CD4-positive, CD25-positive, alpha-beta regulatory T cell (primary cell): ENCODE measurements around the gene ENTPD2. TPM values are rescaled to one million over a fixed set of nuclear protein-coding genes. Genes with fewer than 3 reads are reported as not detected.
"Not testable (repeated sequence)": the region's sequence is repeated elsewhere in the genome, so short reads cannot be mapped to it uniquely, and the experiment has no call there.

Experiments used
- ATAC-seq, 2 donors: fragments of 150-1000 bp; cut with Tn5 transposase; one replicate each; pipeline ENCODE4 v1.10.0; 2021; ENCODE audit warnings: low read depth in 2 of 2, moderate number of reproducible peaks in 2 of 2, moderate library complexity in 1 of 2
- DNase-seq, 3 donors: peaks; one replicate each; pipeline versions ENCODE4 v3.0.0 to v3.0.0-alpha.2; 2012 to 2022; ENCODE audit warnings: mixed read lengths in 1 of 3
- H3K27ac ChIP-seq: one replicate; pipeline ENCODE4 v1.7.0; 2013; ENCODE audit warnings: mild to moderate bottlenecking, low read length; ENCODE audit not compliant: insufficient read depth, poor library complexity, severe bottlenecking
- H3K27me3 ChIP-seq: one replicate; pipeline ENCODE4 v1.7.0; 2013; ENCODE audit warnings: low read length; ENCODE audit not compliant: control insufficient read depth, insufficient read depth
- H3K36me3 ChIP-seq: one replicate; pipeline ENCODE4 v1.7.0; 2013; ENCODE audit warnings: mild to moderate bottlenecking, low read length, moderate library complexity; ENCODE audit not compliant: control insufficient read depth, insufficient read depth
- H3K4me1 ChIP-seq: 2 replicates; pipeline ENCODE4 v1.7.0; 2013; ENCODE audit warnings: mild to moderate bottlenecking, low read length; ENCODE audit not compliant: insufficient read depth, control insufficient read depth, poor library complexity, severe bottlenecking
- H3K4me3 ChIP-seq: one replicate; pipeline ENCODE4 v1.7.0; 2013; ENCODE audit warnings: low read depth, mild to moderate bottlenecking, low read length, moderate library complexity
- H3K9me3 ChIP-seq, 2 experiments: 1 replicate in 1 of 2; 2 replicates in 1 of 2; pipeline ENCODE4 v1.7.0; 2013; ENCODE audit warnings: low read length in 2 of 2, mild to moderate bottlenecking in 1 of 2, moderate library complexity in 1 of 2; ENCODE audit not compliant: control insufficient read depth in 2 of 2
- H3K27ac Mint-ChIP-seq, 3 donors: one replicate each; pipeline ENCODE4 v1.8.0; 2020 to 2022; ENCODE audit warnings: mild to moderate bottlenecking in 3 of 3, mixed read lengths in 3 of 3, moderate library complexity in 2 of 3
- H3K27me3 Mint-ChIP-seq: one replicate; pipeline ENCODE4 v1.8.0; 2022; ENCODE audit warnings: mild to moderate bottlenecking, mixed read lengths
- H3K36me3 Mint-ChIP-seq: one replicate; pipeline ENCODE4 v1.8.0; 2020; ENCODE audit warnings: mixed read lengths
- H3K4me1 Mint-ChIP-seq, 4 donors: one replicate each; pipeline ENCODE4 v1.8.0; 2020 to 2022; ENCODE audit warnings: mixed read lengths in 4 of 4, mild to moderate bottlenecking in 1 of 4
- H3K4me3 Mint-ChIP-seq, 4 donors: one replicate each; pipeline ENCODE4 v1.8.0; 2020 to 2022; ENCODE audit warnings: mild to moderate bottlenecking in 4 of 4, mixed read lengths in 4 of 4, moderate library complexity in 3 of 4
- H3K9me3 Mint-ChIP-seq, 7 donors: one replicate each; pipeline ENCODE4 v1.8.0; 2020 to 2022; ENCODE audit warnings: mixed read lengths in 7 of 7, mild to moderate bottlenecking in 3 of 7, moderate library complexity in 2 of 7
- polyA plus RNA-seq, 4 donors: library from polyadenylated mRNA; unstranded; fragments of 300-500 nt; fragmentation: Illumina TruSeq; gene quantifications; one replicate each; pipeline ENCODE4 v1.2.3, GENCODE V29; 2021
- total RNA-seq: library from RNA; stranded (reverse); gene quantifications from one replicate; pipeline ENCODE4 v1.2.3, GENCODE V29; 2022

Gene ENTPD2
- total and polyA plus RNA-seq, 5 donors from 2014 or later, result not detected

DNA sequence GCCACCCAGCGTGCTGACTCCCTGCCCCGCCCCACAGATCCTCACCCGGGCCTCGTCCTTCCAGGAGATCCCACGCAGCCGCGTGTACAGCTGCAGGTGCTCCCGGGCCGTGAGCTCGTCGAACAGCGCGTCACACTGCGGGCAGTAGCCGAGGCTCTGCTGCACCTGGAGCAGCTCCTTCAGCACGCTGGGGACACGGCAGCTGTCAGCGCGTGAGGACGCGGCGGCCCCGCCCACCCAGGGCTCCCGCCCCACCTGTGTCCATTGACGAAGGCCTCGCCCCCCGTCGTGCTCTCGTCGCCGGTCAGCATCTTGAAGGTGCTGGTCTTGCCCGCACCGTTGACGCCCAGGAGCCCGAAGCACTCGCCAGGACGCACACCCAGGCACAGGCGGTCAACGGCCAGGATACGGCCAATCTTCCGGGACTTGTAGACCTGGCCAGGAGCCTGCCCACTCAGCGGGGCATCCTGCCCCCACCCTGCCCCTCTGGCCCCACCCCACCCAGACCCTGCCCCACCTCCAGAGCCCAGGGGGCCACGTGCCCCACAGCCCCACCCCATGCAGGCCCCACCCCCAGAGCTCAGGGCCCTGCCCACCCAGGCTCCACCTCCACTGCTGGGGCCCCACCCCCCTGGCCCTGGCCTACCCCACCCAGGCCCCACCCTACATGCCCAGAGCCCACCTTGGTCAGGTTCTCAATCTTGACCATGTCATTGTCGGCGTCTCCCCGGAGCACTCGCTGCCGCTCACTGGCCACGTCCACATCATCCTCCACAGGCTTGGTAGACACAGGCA, 43.7 kb downstream of the ENTPD2 start:
- Histone ChIP-seq H3K27ac (no peak overlapping the region), H3K4me1 (no peaks in the 10 kb centered on the region), H3K4me3 (no peak overlapping the region), H3K27me3 (no peaks in the 10 kb centered on the region), H3K9me3 (no peaks in the 10 kb centered on the region), H3K36me3 (peaks cover 2% of the 10 kb centered on the region)
- H3K27me3 Mint-ChIP-seq, result no peaks in the 10 kb centered on the region
- H3K4me3 Mint-ChIP-seq, result no peak overlapping the region
- H3K4me1 Mint-ChIP-seq, result no peaks in the 10 kb centered on the region
- ATAC-seq, result no peak
- no peaks in the 10 kb centered on the region for H3K9me3 Mint-ChIP-seq
- H3K27ac Mint-ChIP-seq, result no peak overlapping the region
- H3K36me3 Mint-ChIP-seq, result no peaks in the 10 kb centered on the region
- DNase-seq, result no peak

DNA sequence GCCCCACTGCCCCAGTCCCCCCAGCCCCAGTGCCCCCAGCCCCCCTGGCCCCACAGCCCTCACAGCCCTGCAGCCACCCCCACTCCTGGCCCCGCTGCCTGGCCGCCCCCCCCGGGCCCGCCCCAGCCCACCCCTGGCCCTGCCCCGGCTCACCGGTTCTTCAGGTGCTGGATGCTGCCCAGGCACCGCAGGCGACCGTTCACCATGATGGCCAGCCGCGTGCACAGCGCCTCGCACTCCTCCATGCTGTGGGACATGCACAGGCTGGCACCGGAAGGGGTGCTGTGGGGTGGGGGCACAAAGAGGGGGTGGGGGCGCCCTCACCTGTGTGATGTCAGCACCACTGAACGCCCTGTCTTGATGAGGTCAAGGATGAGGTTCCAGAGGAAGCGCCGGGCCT, 44.6 kb downstream of the ENTPD2 start:
- no peaks in the 10 kb centered on the region for H3K4me1 ChIP-seq
- DNase-seq (no peak), ATAC-seq (no peak)
- no peaks in the 10 kb centered on the region for H3K27me3 ChIP-seq
- peaks cover 2% of the 10 kb centered on the region for H3K36me3 ChIP-seq
- Mint-ChIP-seq H3K36me3 (no peaks in the 10 kb centered on the region), H3K4me3 (no peak overlapping the region), H3K27ac (no peak overlapping the region), H3K4me1 (peaks cover 0 to 4% (median 0%) of the 10 kb centered on the region in 4 donors), H3K9me3 (no peaks in the 10 kb centered on the region), H3K27me3 (no peaks in the 10 kb centered on the region)
- H3K27ac ChIP-seq, result no peak overlapping the region
- no peaks in the 10 kb centered on the region for H3K9me3 ChIP-seq
- no peak overlapping the region for H3K4me3 ChIP-seq

DNA sequence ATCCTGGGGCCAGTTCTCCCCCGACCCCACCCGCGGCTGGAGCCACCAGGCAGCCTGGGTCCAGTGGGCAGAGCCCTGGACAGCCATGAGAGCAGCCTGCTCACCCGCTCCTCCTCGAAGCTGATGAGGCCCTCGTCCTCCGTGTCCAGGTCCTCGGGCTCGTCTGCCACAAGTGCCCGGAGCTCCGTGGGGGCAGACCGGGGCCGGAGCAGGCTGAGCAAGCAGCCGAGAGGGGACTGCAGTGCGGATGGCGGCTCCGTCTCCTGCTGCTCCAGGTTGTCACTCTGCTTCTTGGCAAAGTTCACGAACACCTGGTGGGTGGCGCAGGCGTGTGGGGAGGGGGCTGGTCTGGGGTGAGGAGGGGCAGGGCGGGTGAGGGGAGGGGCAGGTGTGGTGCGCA, 45.5 kb downstream of the ENTPD2 start:
- no peak overlapping the region for H3K27ac Mint-ChIP-seq
- H3K4me1 Mint-ChIP-seq, result peaks cover 0 to 4% (median 0%) of the 10 kb centered on the region in 4 donors
- no peaks in the 10 kb centered on the region for H3K27me3 Mint-ChIP-seq
- Histone ChIP-seq H3K27ac (no peak overlapping the region), H3K27me3 (no peaks in the 10 kb centered on the region), H3K4me1 (no peaks in the 10 kb centered on the region), H3K36me3 (no peaks in the 10 kb centered on the region), H3K9me3 (no peaks in the 10 kb centered on the region), H3K4me3 (no peak overlapping the region)
- ATAC-seq (no peak), DNase-seq (no peak)
- H3K36me3 Mint-ChIP-seq, result no peaks in the 10 kb centered on the region
- no peaks in the 10 kb centered on the region for H3K9me3 Mint-ChIP-seq
- no peak overlapping the region for H3K4me3 Mint-ChIP-seq

DNA sequence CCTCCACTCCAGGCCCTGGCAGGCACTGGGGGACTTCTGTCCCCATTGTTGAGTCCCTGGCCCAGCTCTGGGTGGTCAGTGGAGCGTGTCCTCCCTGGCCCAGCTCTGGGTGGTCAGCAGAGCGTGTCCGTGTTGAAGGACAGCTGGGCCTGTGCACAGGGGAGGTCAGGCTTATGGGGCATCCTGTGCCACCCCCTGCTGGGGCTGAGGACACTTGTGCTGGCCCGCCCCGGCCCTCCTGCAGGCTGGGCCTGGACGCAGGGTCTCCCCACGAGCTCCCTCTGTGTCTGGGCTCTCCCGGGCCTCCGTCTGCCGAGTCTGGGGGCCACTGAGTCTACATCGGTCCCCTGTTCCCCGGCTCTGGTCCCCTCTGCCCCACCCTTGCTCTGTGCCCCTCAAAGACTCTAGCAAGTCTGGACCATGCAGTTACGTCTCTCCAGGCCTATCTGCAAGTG, 46.0 kb downstream of the ENTPD2 start:
- no peak for ATAC-seq
- Mint-ChIP-seq H3K36me3 (no peaks in the 10 kb centered on the region), H3K9me3 (no peaks in the 10 kb centered on the region), H3K4me1 (peaks cover 0 to 4% (median 0%) of the 10 kb centered on the region in 4 donors), H3K4me3 (no peak overlapping the region), H3K27me3 (no peaks in the 10 kb centered on the region), H3K27ac (no peak overlapping the region)
- Histone ChIP-seq H3K4me3 (no peak overlapping the region), H3K9me3 (no peaks in the 10 kb centered on the region), H3K36me3 (no peaks in the 10 kb centered on the region), H3K4me1 (no peaks in the 10 kb centered on the region), H3K27ac (no peak overlapping the region), H3K27me3 (no peaks in the 10 kb centered on the region)
- DNase-seq, result no peak

DNA sequence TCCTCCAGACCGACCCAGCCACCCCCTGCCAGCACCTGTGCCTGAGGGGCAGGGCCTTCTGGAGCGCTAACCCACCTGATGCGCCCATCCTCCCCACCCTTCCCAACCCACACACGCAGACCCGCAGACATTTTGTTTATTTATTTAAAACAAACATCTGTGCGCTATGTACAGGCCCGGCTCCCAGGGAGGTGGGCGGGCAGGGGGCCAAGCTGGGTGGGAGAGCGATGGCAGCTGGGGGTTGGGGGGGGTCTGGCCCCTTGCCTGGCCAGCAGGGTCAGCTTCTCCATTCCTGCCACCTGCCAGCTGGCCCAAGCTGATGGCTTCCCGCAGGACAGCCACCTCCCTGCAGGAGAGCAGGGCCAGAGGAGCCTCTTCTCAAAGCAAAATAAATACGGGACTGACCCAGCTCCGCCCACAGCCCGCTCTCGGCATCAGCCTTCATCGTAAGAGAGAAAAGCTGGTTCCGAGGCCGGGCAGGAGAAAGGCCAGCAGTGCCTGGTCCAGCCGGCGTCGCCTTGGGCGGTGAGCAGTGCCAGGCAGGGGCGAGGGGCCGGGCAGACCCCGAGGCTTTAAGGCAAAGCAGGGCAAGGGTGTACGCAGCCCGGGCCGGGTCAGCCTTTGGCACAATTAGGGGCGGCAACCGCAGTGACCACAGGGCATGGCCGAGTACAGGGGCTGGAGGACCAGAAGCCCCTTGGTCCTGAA, 46.6 kb downstream of the ENTPD2 start:
- H3K27me3 ChIP-seq, result no peaks in the 10 kb centered on the region
- no peak overlapping the region for H3K4me3 Mint-ChIP-seq
- no peak for DNase-seq
- no peaks in the 10 kb centered on the region for H3K36me3 Mint-ChIP-seq
- H3K9me3 Mint-ChIP-seq, result no peaks in the 10 kb centered on the region
- ATAC-seq, result no peak
- H3K4me1 Mint-ChIP-seq, result peaks cover 0 to 4% (median 0%) of the 10 kb centered on the region in 4 donors
- H3K27me3 Mint-ChIP-seq, result no peaks in the 10 kb centered on the region
- H3K36me3 ChIP-seq, result no peaks in the 10 kb centered on the region
- no peaks in the 10 kb centered on the region for H3K4me1 ChIP-seq
- no peak overlapping the region for H3K27ac ChIP-seq
- H3K4me3 ChIP-seq, result no peak overlapping the region
- no peaks in the 10 kb centered on the region for H3K9me3 ChIP-seq
- H3K27ac Mint-ChIP-seq, result no peak overlapping the region

DNA sequence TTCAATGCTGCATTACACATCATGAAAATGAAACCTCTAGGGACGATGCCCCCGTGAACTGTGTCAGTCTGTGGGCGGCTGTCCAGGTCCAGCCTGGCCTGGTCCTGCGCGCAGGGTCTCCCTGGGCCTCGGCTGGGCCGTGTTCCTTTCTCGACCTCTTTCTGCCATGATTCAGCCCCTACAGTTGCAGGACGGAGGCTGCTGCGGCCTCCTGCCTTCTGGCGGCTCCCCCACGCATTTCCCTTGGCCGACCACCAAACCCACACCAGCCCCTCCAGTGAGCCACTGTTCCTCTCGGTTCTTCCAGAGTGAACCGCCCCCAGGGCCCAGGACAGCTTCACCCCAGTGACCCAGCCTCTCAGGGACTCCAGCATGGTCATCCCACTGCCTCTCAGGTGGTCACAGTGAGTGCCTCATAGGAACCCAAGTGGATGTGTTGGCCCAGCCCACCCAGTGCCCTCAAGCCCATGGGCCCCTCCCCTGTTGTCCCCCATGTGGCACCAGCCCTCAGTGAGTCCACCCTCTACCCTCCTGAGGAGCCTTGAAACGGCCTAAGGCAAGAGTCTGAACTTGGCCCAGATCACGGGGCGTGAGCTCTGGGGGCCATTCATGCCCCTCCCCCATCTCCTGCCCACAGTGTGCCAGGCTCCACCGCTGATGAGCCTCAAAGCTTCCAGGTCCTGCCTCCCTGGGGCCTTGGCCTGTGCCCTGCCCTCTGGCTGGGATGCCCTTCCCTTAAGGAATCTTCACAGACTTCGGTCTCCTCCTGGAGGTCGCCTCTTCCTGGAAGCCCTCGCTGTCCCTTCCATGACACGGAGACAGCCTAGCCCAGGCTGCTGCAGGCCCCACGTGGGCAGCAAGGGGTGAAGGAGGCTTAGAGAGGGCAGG, 47.5 kb downstream of the ENTPD2 start:
- ATAC-seq, result no peak
- no peak overlapping the region for H3K4me3 ChIP-seq
- no peak overlapping the region for H3K4me3 Mint-ChIP-seq

DNA sequence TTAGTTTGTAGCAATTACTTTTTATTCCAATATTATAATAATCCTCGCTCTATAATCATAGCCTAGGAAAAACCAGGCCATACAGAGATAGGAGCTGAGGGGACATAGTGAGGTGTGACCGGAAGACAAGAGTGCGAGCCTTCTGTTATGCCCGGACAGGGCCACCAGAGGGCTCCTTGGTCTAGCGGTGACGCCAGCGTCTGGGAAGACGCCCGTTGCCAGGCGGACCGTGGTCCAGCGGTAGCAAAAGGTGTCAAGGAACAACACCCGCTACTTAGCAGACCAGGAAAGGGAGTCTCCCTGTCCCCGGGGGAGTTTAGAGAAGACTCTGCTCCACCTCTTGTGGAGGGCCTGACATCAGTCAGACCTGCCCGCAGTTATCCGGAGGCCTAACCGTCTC, 49.6 kb downstream of the ENTPD2 start:
- H3K36me3 Mint-ChIP-seq, ATAC-seq, H3K4me1 Mint-ChIP-seq, H3K27me3 Mint-ChIP-seq, DNase-seq, H3K4me3 ChIP-seq, H3K4me3 Mint-ChIP-seq, H3K36me3 ChIP-seq, H3K9me3 Mint-ChIP-seq, H3K27me3 ChIP-seq, H3K27ac ChIP-seq, H3K27ac Mint-ChIP-seq, H3K9me3 ChIP-seq: not testable (repeated sequence)
- H3K4me1 ChIP-seq, result peaks cover 11% of the 10 kb centered on the region

More for the DNA sequence above, 47.5 kb downstream of the ENTPD2 start:
- no peak overlapping the region for H3K27ac ChIP-seq
- DNase-seq, result no peak
- H3K27me3 ChIP-seq, result no peaks in the 10 kb centered on the region
- H3K36me3 ChIP-seq, result no peaks in the 10 kb centered on the region
- Mint-ChIP-seq H3K9me3 (no peaks in the 10 kb centered on the region), H3K4me1 (peaks cover 0 to 4% (median 0%) of the 10 kb centered on the region in 4 donors), H3K36me3 (no peaks in the 10 kb centered on the region), H3K27ac (no peak overlapping the region), H3K27me3 (no peaks in the 10 kb centered on the region)
- no peaks in the 10 kb centered on the region for H3K4me1 ChIP-seq
- no peaks in the 10 kb centered on the region for H3K9me3 ChIP-seq
